HEK293 (cell line): ENCODE results near the gene ETV3.

Source experiments
- CTCF ChIA-PET: fragments of 350-600 bp; formaldehyde crosslinking; extraction: SDS; loops from one replicate; lab custom pipeline; 2021; ENCODE audit warnings: antibody characterized with exemption; lab: Yijun Ruan, JAX
- POLR2A ChIA-PET: fragments of 300-600 bp; formaldehyde crosslinking; extraction: SDS; loops from one replicate; lab custom pipeline; 2020; ENCODE audit warnings: antibody characterized with exemption, inconsistent platforms; lab: Yijun Ruan, JAX
- H3K27ac ChIP-seq: fragments of 200-500 bp; sonication (Bioruptor generic); 2 replicates; pipeline ENCODE4 v1.5.1; 2014; ENCODE audit warnings: low read depth, low read length, control low read depth, inconsistent platforms; ENCODE audit errors: extremely low read depth
- H3K36me3 ChIP-seq, 2 experiments: fragments of 200-500 bp in 1 of 2; sonication (Bioruptor generic) in 1 of 2; 1 replicate in 1 of 2; 2 replicates in 1 of 2; pipeline ENCODE4 v1.5.1; 2014 to 2017; ENCODE audit warnings: inconsistent platforms in 2 of 2, low read length in 2 of 2; ENCODE audit not compliant: control insufficient read depth in 2 of 2, insufficient read depth in 1 of 2
- H3K4me1 ChIP-seq: fragments of 200-500 bp; sonication (Bioruptor generic); 2 replicates; pipeline ENCODE4 v1.5.1; 2014; ENCODE audit warnings: mild to moderate bottlenecking, low read length, inconsistent platforms; ENCODE audit not compliant: control insufficient read depth, insufficient read depth
- H3K4me3 ChIP-seq: 2 replicates; pipeline ENCODE4 v1.5.1; 2011; ENCODE audit warnings: low read depth, mild to moderate bottlenecking, control low read depth, low read length, moderate library complexity
- H3K9me3 ChIP-seq: fragments of 200-500 bp; sonication (Bioruptor generic); 2 replicates; pipeline ENCODE4 v1.5.1; 2014; ENCODE audit warnings: low read depth, low read length, inconsistent platforms; ENCODE audit not compliant: control insufficient read depth, insufficient read depth
- SCRT1 ChIP-seq: fragments of 450-650 bp; formaldehyde crosslinking; IDR thresholded peaks from 2 replicates; pipeline ENCODE4 v1.5.1; 2016; ENCODE audit warnings: missing biosample characterization, missing genetic modification characterization, borderline replicate concordance
- ZFP41 ChIP-seq: fragments of 450-650 bp; formaldehyde crosslinking; IDR thresholded peaks from 2 replicates; pipeline ENCODE4 v1.5.1; 2016; ENCODE audit warnings: missing biosample characterization, missing genetic modification characterization, borderline replicate concordance
- ZNF112 ChIP-seq: fragments of 450-650 bp; formaldehyde crosslinking; IDR thresholded peaks from 2 replicates; pipeline ENCODE4 v1.5.0; 2017; ENCODE audit warnings: missing biosample characterization, missing genetic modification characterization
- ZNF140 ChIP-seq: fragments of 450-650 bp; formaldehyde crosslinking; IDR thresholded peaks from 2 replicates; pipeline ENCODE4 v1.5.1; 2016; ENCODE audit warnings: missing biosample characterization, missing genetic modification characterization
- ZNF169 ChIP-seq: fragments of 450-650 bp; formaldehyde crosslinking; IDR thresholded peaks from 2 replicates; pipeline ENCODE4 v1.5.1; 2016; ENCODE audit warnings: missing biosample characterization, missing genetic modification characterization
- ZNF549 ChIP-seq: fragments of 450-650 bp; IDR thresholded peaks from 2 replicates; pipeline ENCODE4 v1.5.1; 2018; ENCODE audit warnings: missing biosample characterization, missing genetic modification characterization, mild to moderate bottlenecking, inconsistent platforms, moderate library complexity
- ZNF654 ChIP-seq: fragments of 450-650 bp; formaldehyde crosslinking; IDR thresholded peaks from 2 replicates; pipeline ENCODE4 v1.5.1; 2016; ENCODE audit warnings: low read depth, missing biosample characterization, missing genetic modification characterization
- ZNF843 ChIP-seq: fragments of 450-650 bp; formaldehyde crosslinking; IDR thresholded peaks from 2 replicates; pipeline ENCODE4 v1.5.1; 2016; ENCODE audit warnings: missing biosample characterization, missing genetic modification characterization
- ZXDB ChIP-seq: fragments of 450-650 bp; formaldehyde crosslinking; IDR thresholded peaks from 2 replicates; pipeline ENCODE4 v1.5.1; 2016; ENCODE audit warnings: missing biosample characterization, missing genetic modification characterization
- TF ChIP-seq, protein P1 (sequence below): fragments of 450-650 bp; formaldehyde crosslinking; IDR thresholded peaks from 2 replicates; pipeline ENCODE4 v1.5.1; 2017; ENCODE audit warnings: missing biosample characterization, missing genetic modification characterization
- TF ChIP-seq, protein P2 (sequence below): fragments of 450-650 bp; IDR thresholded peaks from 2 replicates; pipeline ENCODE4 v1.5.1; 2018; ENCODE audit warnings: missing biosample characterization, mild to moderate bottlenecking, missing genetic modification characterization
- TF ChIP-seq, protein P3 (sequence below): fragments of 450-650 bp; formaldehyde crosslinking; IDR thresholded peaks from 2 replicates; pipeline ENCODE4 v1.5.1; 2016; ENCODE audit warnings: missing biosample characterization, missing genetic modification characterization
- TF ChIP-seq, protein P4 (sequence below): fragments of 450-650 bp; formaldehyde crosslinking; conservative IDR thresholded peaks from 2 replicates; pipeline ENCODE4 v1.5.1; 2016; ENCODE audit warnings: low read depth, missing biosample characterization, missing genetic modification characterization
- TF ChIP-seq, protein P5 (sequence below): fragments of 450-650 bp; formaldehyde crosslinking; IDR thresholded peaks from 2 replicates; pipeline ENCODE4 v1.5.1; 2016; ENCODE audit warnings: missing biosample characterization, missing genetic modification characterization
- TF ChIP-seq, protein P6 (sequence below): fragments of 450-650 bp; IDR thresholded peaks from 2 replicates; pipeline ENCODE4 v1.5.1; 2018; ENCODE audit warnings: missing biosample characterization, missing genetic modification characterization
- TF ChIP-seq, protein P7 (sequence below): fragments of 450-650 bp; formaldehyde crosslinking; IDR thresholded peaks from 2 replicates; pipeline ENCODE4 v1.5.1; 2016; ENCODE audit warnings: missing biosample characterization, missing genetic modification characterization

The ETV3 gene

DNA sequence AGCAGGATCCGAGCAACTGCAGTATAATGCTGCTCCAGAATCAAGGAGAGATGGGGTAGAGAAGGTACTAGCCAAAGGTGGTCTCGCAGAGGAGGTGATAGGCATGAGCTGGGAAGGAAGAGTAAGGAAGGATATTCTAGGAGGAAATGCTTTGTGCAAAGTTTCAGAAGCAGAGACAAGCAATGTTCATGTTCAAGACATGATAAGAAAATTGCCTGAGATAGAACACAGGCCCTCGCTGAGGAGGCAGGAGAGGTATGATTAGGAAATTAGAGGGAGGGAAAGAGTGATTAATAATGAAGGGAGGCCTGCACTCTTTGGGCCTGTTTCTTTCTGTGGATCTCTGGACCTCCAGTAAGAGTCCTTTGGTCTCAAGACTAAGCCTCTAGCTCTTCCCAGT lies 12.9 kb upstream of the ETV3 start:
- CTCF ChIA-PET = interaction anchor here (1.0 to 8.3 kb wide), 3 partner anchors 19 to 63 kb away, joined by 3 to 288 read pairs (median 4); no protein-coding TSS in a partner anchor

More for the DNA sequence above, 12.9 kb upstream of the ETV3 start:
- no peaks in the 10 kb centered on the region for H3K36me3 ChIP-seq
- no peak overlapping the region for H3K27ac ChIP-seq
- no peak overlapping the region for H3K4me3 ChIP-seq
- TF ChIP-seq, protein P1, sequence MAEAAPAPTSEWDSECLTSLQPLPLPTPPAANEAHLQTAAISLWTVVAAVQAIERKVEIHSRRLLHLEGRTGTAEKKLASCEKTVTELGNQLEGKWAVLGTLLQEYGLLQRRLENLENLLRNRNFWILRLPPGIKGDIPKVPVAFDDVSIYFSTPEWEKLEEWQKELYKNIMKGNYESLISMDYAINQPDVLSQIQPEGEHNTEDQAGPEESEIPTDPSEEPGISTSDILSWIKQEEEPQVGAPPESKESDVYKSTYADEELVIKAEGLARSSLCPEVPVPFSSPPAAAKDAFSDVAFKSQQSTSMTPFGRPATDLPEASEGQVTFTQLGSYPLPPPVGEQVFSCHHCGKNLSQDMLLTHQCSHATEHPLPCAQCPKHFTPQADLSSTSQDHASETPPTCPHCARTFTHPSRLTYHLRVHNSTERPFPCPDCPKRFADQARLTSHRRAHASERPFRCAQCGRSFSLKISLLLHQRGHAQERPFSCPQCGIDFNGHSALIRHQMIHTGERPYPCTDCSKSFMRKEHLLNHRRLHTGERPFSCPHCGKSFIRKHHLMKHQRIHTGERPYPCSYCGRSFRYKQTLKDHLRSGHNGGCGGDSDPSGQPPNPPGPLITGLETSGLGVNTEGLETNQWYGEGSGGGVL (tag by site-specific recombination) = no peak
- TF ChIP-seq, protein P2, sequence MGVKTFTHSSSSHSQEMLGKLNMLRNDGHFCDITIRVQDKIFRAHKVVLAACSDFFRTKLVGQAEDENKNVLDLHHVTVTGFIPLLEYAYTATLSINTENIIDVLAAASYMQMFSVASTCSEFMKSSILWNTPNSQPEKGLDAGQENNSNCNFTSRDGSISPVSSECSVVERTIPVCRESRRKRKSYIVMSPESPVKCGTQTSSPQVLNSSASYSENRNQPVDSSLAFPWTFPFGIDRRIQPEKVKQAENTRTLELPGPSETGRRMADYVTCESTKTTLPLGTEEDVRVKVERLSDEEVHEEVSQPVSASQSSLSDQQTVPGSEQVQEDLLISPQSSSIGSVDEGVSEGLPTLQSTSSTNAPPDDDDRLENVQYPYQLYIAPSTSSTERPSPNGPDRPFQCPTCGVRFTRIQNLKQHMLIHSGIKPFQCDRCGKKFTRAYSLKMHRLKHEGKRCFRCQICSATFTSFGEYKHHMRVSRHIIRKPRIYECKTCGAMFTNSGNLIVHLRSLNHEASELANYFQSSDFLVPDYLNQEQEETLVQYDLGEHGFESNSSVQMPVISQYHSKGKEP (tag by site-specific recombination) = no peak
- TF ChIP-seq, protein P3, sequence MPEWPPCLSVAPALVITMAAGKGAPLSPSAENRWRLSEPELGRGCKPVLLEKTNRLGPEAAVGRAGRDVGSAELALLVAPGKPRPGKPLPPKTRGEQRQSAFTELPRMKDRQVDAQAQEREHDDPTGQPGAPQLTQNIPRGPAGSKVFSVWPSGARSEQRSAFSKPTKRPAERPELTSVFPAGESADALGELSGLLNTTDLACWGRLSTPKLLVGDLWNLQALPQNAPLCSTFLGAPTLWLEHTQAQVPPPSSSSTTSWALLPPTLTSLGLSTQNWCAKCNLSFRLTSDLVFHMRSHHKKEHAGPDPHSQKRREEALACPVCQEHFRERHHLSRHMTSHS (tag by site-specific recombination) = no peak
- TF ChIP-seq ZNF549 (tag by site-specific recombination) (no peak), ZNF843 (tag by site-specific recombination) (no peak), ZNF140 (tag by site-specific recombination) (no peak), ZNF112 (tag by site-specific recombination) (no peak), ZNF169 (no peak), ZFP41 (tag by site-specific recombination) (no peak), ZNF654 (tag by site-specific recombination) (no peak), SCRT1 (no peak), ZXDB (no peak)
- TF ChIP-seq, protein P4, sequence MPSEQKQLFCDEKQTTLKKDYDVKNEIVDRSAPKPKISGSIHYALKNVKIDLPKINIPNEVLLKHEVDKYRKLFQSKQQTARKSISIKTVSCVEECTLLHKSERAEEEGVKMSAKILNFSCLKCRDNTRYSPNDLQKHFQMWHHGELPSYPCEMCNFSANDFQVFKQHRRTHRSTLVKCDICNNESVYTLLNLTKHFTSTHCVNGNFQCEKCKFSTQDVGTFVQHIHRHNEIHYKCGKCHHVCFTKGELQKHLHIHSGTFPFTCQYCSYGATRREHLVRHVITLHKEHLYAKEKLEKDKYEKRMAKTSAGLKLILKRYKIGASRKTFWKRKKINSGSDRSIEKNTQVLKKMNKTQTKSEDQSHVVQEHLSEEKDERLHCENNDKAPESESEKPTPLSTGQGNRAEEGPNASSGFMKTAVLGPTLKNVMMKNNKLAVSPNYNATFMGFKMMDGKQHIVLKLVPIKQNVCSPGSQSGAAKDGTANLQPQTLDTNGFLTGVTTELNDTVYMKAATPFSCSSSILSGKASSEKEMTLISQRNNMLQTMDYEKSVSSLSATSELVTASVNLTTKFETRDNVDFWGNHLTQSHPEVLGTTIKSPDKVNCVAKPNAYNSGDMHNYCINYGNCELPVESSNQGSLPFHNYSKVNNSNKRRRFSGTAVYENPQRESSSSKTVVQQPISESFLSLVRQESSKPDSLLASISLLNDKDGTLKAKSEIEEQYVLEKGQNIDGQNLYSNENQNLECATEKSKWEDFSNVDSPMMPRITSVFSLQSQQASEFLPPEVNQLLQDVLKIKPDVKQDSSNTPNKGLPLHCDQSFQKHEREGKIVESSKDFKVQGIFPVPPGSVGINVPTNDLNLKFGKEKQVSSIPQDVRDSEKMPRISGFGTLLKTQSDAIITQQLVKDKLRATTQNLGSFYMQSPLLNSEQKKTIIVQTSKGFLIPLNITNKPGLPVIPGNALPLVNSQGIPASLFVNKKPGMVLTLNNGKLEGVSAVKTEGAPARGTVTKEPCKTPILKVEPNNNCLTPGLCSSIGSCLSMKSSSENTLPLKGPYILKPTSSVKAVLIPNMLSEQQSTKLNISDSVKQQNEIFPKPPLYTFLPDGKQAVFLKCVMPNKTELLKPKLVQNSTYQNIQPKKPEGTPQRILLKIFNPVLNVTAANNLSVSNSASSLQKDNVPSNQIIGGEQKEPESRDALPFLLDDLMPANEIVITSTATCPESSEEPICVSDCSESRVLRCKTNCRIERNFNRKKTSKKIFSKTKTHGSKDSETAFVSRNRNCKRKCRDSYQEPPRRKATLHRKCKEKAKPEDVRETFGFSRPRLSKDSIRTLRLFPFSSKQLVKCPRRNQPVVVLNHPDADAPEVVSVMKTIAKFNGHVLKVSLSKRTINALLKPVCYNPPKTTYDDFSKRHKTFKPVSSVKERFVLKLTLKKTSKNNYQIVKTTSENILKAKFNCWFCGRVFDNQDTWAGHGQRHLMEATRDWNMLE (tag by site-specific recombination) = no peak
- TF ChIP-seq, protein P5, sequence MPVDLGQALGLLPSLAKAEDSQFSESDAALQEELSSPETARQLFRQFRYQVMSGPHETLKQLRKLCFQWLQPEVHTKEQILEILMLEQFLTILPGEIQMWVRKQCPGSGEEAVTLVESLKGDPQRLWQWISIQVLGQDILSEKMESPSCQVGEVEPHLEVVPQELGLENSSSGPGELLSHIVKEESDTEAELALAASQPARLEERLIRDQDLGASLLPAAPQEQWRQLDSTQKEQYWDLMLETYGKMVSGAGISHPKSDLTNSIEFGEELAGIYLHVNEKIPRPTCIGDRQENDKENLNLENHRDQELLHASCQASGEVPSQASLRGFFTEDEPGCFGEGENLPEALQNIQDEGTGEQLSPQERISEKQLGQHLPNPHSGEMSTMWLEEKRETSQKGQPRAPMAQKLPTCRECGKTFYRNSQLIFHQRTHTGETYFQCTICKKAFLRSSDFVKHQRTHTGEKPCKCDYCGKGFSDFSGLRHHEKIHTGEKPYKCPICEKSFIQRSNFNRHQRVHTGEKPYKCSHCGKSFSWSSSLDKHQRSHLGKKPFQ (tag by site-specific recombination) = no peak
- TF ChIP-seq, protein P6, sequence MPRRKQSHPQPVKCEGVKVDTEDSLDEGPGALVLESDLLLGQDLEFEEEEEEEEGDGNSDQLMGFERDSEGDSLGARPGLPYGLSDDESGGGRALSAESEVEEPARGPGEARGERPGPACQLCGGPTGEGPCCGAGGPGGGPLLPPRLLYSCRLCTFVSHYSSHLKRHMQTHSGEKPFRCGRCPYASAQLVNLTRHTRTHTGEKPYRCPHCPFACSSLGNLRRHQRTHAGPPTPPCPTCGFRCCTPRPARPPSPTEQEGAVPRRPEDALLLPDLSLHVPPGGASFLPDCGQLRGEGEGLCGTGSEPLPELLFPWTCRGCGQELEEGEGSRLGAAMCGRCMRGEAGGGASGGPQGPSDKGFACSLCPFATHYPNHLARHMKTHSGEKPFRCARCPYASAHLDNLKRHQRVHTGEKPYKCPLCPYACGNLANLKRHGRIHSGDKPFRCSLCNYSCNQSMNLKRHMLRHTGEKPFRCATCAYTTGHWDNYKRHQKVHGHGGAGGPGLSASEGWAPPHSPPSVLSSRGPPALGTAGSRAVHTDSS (tag by site-specific recombination) = no peak
- TF ChIP-seq, protein P7, sequence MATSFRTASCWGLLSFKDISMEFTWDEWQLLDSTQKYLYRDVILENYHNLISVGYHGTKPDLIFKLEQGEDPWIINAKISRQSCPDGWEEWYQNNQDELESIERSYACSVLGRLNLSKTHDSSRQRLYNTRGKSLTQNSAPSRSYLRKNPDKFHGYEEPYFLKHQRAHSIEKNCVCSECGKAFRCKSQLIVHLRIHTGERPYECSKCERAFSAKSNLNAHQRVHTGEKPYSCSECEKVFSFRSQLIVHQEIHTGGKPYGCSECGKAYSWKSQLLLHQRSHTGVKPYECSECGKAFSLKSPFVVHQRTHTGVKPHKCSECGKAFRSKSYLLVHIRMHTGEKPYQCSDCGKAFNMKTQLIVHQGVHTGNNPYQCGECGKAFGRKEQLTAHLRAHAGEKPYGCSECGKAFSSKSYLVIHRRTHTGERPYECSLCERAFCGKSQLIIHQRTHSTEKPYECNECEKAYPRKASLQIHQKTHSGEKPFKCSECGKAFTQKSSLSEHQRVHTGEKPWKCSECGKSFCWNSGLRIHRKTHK (tag by site-specific recombination) = no peak
- POLR2A ChIA-PET = interaction anchor here (0.5 kb wide), 1 partner anchor 23 kb away, joined by 4 read pairs; no protein-coding TSS in a partner anchor
- H3K9me3 ChIP-seq = no peaks in the 10 kb centered on the region
- no peaks in the 10 kb centered on the region; the same call in 1 of the 2 replicates for H3K4me1 ChIP-seq
